Effector memory CD8-positive, alpha-beta T cell (primary cell): Measurements from ENCODE around the gene NFIX.
"Not testable (repeated sequence)": the region's sequence is repeated elsewhere in the genome, so short reads cannot be mapped to it uniquely, and the experiment has no call there.

Experiments used
- ATAC-seq: fragments of 150-1000 bp; cut with Tn5 transposase; replicated peaks from 2 replicates; pipeline ENCODE4 v1.10.0; 2021; ENCODE audit warnings: mild to moderate bottlenecking, moderate library complexity
- DNase-seq, 3 experiments: peaks; one replicate each; pipeline ENCODE4 v3.0.0; 2021
- H3K27ac Mint-ChIP-seq, 2 donors: one replicate each; pipeline ENCODE4 v1.8.0; 2022; ENCODE audit warnings: mild to moderate bottlenecking in 2 of 2, mixed read lengths in 2 of 2, moderate library complexity in 2 of 2
- H3K27me3 Mint-ChIP-seq, 2 donors: one replicate each; pipeline ENCODE4 v1.8.0; 2022; ENCODE audit warnings: mixed read lengths in 2 of 2
- H3K36me3 Mint-ChIP-seq: one replicate; pipeline ENCODE4 v1.8.0; 2022; ENCODE audit warnings: mild to moderate bottlenecking, moderate library complexity, mixed read lengths; ENCODE audit not compliant: insufficient read depth
- H3K4me1 Mint-ChIP-seq, 2 donors: one replicate each; pipeline ENCODE4 v1.8.0; 2022; ENCODE audit warnings: low read depth in 2 of 2, mixed read lengths in 2 of 2
- H3K4me3 Mint-ChIP-seq, 2 donors: one replicate each; pipeline ENCODE4 v1.8.0; 2022; ENCODE audit warnings: mild to moderate bottlenecking in 2 of 2, mixed read lengths in 2 of 2, moderate library complexity in 2 of 2
- H3K9me3 Mint-ChIP-seq, 2 donors: one replicate each; pipeline ENCODE4 v1.8.0; 2022; ENCODE audit warnings: mixed read lengths in 2 of 2

The NFIX gene

DNA sequence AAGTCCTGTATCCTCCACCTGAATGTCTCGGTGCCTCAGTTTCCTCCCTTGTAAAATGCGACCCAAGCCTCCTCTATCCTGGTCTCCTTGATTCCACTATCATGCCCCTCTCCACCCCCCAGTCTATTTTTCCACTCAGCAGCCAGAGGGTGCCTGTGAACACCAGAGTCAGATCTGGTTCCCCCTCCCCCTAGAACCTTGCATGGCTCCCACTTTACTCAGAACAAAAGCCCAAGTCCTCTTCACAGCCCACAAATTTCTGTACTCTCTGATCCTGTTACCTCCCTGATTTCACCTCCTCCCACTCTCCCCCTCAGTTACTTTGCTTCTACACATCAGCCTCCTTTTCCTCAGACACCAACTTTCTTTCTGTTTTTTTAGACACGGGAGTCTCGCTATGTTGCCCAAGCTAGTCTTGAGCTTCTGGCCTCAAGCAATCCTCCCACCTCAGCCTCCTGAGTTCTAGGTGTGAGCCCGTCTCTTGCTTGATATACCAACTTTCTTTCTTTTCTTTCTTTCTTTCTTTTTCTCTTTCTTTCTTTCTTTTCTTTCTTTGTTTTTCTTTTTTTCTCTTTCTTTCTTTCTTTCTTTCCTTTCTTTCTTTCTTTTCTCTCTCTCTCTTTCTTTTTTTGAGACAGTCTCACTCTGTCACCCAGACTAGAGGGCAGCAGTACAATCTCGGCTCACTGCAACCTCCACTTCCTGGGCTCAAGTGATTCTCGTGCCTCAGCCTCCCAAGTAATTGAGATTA, 25.0 kb upstream of the NFIX start:
- Mint-ChIP-seq H3K36me3 (no peaks in the 10 kb centered on the region), H3K9me3 (no peaks in the 10 kb centered on the region), H3K4me1 (peaks cover under 1 to 3% of the 10 kb centered on the region in 2 donors), H3K4me3 (no peak overlapping the region), H3K27me3 (peaks cover 0 to under 1% of the 10 kb centered on the region in 2 donors), H3K27ac (peak overlapping the region; percentile 5 to 80)
- ATAC-seq (no peak), DNase-seq (no peak)

DNA sequence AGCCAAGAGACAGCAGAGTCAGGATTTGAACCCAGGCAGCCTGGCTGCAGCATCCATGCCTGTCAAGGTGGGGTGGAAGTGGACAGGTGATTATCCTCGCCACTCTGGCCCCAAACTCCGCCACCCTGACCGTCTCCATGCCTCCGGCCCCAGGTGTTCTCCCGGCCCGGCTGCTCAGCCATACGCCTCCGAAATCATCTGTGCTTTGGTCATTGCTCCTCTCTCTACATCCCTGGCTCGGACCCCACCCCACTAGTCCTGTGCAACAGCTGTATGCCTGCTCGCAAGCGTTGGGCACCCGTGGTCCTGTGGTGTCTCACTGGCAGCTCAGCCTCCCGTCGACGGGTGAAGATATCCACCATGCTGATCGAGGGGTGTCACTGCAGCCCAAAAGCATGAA, 22.0 kb upstream of the NFIX start:
- Mint-ChIP-seq H3K27ac (no peak overlapping the region), H3K9me3 (no peaks in the 10 kb centered on the region), H3K4me1 (peaks cover 0 to 5% of the 10 kb centered on the region in 2 donors), H3K36me3 (peaks cover 2% of the 10 kb centered on the region), H3K27me3 (peaks cover 17 to 21% of the 10 kb centered on the region in 2 donors), H3K4me3 (no peak overlapping the region)
- DNase-seq (no peak), ATAC-seq (no peak)

- H3K9me3 Mint-ChIP-seq: no peaks in the 10 kb centered on the region
- no peak overlapping the region for H3K4me3 Mint-ChIP-seq
- ATAC-seq (no peak), DNase-seq (no peak)
- H3K4me1 Mint-ChIP-seq: peaks cover 0 to 5% of the 10 kb centered on the region in 2 donors
- H3K36me3 Mint-ChIP-seq: peaks cover 2% of the 10 kb centered on the region
- H3K27ac Mint-ChIP-seq: no peak overlapping the region
- H3K27me3 Mint-ChIP-seq: peaks cover 19 to 24% of the 10 kb centered on the region in 2 donors
Measured at GRCh38 chr19:12974301-12975220, 20.7 kb upstream of the NFIX start.

DNA sequence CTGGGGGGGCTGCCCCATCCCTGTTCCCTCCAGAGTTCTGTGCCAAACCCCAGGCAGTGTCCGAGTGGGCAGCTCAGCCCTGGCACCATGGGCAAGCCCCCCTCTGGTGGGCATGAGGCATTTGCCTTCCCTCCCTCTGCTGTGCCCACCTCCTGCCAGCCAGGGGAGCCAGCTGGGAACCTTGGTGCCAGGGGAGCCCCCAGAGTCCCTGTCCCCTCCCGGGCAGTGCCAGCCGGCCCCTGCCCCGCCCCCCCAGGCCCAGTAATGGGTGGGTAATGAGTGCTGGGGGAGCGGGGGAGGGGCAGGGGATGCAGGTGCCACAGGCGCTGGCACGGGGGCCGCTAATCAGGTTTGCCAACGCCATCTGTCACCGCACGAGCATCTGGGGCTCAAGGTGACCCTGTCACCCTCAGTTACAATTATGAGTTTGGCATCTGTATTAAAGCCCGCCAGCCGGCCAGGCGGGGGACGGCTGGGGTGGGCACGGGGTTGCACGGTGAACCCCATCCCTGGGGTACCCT, 20.0 kb upstream of the NFIX start:
- peaks cover 19 to 24% of the 10 kb centered on the region in 2 donors for H3K27me3 Mint-ChIP-seq
- no peak overlapping the region for H3K27ac Mint-ChIP-seq
- no peak overlapping the region for H3K4me3 Mint-ChIP-seq
- H3K9me3 Mint-ChIP-seq: no peaks in the 10 kb centered on the region
- ATAC-seq (no peak), DNase-seq (no peak)
- H3K4me1 Mint-ChIP-seq: peaks cover 0 to 5% of the 10 kb centered on the region in 2 donors
- H3K36me3 Mint-ChIP-seq: peaks cover 2% of the 10 kb centered on the region

GRCh38 chr19:12976109-12976508, 19.2 kb upstream of the NFIX start:
- H3K9me3 Mint-ChIP-seq, H3K27ac Mint-ChIP-seq, H3K4me3 Mint-ChIP-seq, ATAC-seq, H3K4me1 Mint-ChIP-seq, DNase-seq, H3K36me3 Mint-ChIP-seq: not testable (repeated sequence)
- H3K27me3 Mint-ChIP-seq: peaks cover 19 to 24% of the 10 kb centered on the region in 2 donors

DNA sequence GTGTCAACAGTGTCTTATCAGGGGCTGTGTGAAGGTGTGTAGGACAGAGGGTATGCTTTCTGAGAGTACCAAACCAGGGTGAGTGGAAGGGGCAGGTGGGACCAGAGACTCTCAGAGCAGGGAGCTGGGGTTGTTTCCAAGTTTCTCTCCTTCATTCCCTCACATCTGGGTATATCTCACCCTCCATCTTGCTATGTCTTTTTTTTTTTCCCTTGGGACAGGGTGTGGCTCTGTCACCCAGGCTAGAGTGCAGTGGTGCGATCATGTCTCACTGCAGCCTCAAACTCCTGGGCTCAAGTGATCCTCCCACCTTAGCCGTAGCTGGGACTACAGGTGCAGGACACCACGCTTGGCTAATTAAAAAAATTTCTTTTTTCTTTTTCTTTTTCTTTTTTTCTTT, 15.3 kb upstream of the NFIX start:
- ATAC-seq: no peak
- no peak for DNase-seq
- H3K4me3 Mint-ChIP-seq: no peak overlapping the region

GRCh38 chr19:12982648-12983047, 12.6 kb upstream of the NFIX start:
- DNase-seq (no peak), ATAC-seq (no peak)
- Mint-ChIP-seq H3K27ac (no peak overlapping the region), H3K4me3 (no peak overlapping the region), H3K9me3 (no peaks in the 10 kb centered on the region), H3K36me3 (peaks cover 1% of the 10 kb centered on the region), H3K4me1 (peaks cover 9 to 14% of the 10 kb centered on the region in 2 donors), H3K27me3 (peaks cover 7 to 18% of the 10 kb centered on the region in 2 donors)

More for the DNA sequence above, 15.3 kb upstream of the NFIX start:
- Mint-ChIP-seq H3K4me1 (peaks cover 3 to 7% of the 10 kb centered on the region in 2 donors), H3K27me3 (peaks cover 19 to 24% of the 10 kb centered on the region in 2 donors), H3K36me3 (peaks cover 2% of the 10 kb centered on the region), H3K9me3 (no peaks in the 10 kb centered on the region), H3K27ac (no peak overlapping the region)

DNA sequence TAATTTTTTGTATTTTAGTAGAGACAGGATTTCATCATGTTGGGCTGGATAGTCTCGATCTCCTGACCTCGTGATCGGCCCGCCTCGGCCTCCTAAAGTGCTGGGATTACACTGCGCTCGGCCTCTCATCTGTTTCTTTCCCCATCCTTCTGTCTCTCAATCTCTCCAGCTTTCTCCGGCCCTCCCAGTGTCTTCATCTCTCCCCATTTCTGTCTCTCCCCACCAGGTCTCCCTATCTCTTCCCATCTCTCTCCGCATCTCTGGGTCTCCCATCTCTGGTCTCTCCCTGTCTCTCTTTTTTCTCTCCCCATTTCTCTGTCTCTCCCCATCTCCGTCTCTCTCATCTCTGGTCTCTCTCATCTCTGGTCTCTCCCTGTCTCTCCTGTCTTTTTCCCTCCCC, 12.2 kb upstream of the NFIX start:
- Mint-ChIP-seq H3K27me3 (peaks cover 3 to 14% of the 10 kb centered on the region in 2 donors), H3K4me3 (no peak overlapping the region), H3K27ac (no peak overlapping the region), H3K36me3 (no peaks in the 10 kb centered on the region), H3K4me1 (peaks cover 9 to 10% of the 10 kb centered on the region in 2 donors), H3K9me3 (no peaks in the 10 kb centered on the region)
- DNase-seq (no peak), ATAC-seq (no peak)

GRCh38 chr19:12983542-12984142, 11.6 kb upstream of the NFIX start:
- H3K36me3 Mint-ChIP-seq: no peaks in the 10 kb centered on the region
- no peak overlapping the region for H3K4me3 Mint-ChIP-seq
- peak; percentile 57 for ATAC-seq
- DNase-seq: peak; percentile 74 to 85 (median 83)
- no peaks in the 10 kb centered on the region for H3K9me3 Mint-ChIP-seq
- peaks cover 0 to 9% of the 10 kb centered on the region in 2 donors for H3K27me3 Mint-ChIP-seq
- no peak overlapping the region for H3K27ac Mint-ChIP-seq
- H3K4me1 Mint-ChIP-seq: peaks cover 9% of the 10 kb centered on the region in 2 donors

DNA sequence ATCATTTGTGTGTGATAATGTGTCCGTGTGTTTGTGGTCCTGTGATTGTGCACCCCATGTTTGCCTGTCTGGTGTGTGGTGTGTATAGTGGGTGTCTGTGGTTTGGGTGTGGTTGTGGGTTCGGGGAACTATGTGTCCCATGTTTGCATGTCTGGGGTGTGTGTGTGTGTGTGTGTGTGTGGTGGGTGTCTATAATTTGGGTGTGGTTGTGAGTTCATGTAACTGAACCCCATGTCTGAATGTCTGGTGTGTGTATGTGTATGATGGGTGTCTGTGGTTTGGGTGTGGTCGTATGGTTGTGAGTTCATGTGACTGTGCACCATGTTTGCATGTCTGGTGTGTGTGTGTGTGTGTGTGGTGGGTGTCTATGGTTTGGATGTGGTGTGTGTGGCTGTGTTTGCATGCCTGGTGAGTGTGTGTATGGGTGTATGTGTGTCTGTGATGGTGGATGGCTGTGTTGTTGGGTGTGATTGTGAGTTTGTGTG, 11.1 kb upstream of the NFIX start:
- peaks cover 9% of the 10 kb centered on the region in 2 donors for H3K4me1 Mint-ChIP-seq
- H3K9me3 Mint-ChIP-seq: no peaks in the 10 kb centered on the region
- no peak overlapping the region for H3K4me3 Mint-ChIP-seq
- ATAC-seq: peak; percentile 2
- H3K27me3 Mint-ChIP-seq: peaks cover 0 to 9% of the 10 kb centered on the region in 2 donors
- H3K36me3 Mint-ChIP-seq: no peaks in the 10 kb centered on the region
- H3K27ac Mint-ChIP-seq: no peak overlapping the region
- DNase-seq: peak in 1 of 3 experiments; percentile 22

- H3K27me3 Mint-ChIP-seq: peaks cover 0 to 9% of the 10 kb centered on the region in 2 donors
- DNase-seq (no peak), ATAC-seq (no peak)
- no peaks in the 10 kb centered on the region for H3K9me3 Mint-ChIP-seq
- H3K4me3 Mint-ChIP-seq: no peak overlapping the region
- H3K36me3 Mint-ChIP-seq: no peaks in the 10 kb centered on the region
- peaks cover 9% of the 10 kb centered on the region in 2 donors for H3K4me1 Mint-ChIP-seq
- peak overlapping the region in 1 of 2 donors; percentile 65 for H3K27ac Mint-ChIP-seq
Measured at GRCh38 chr19:12984683-12985048, 10.6 kb upstream of the NFIX start.

DNA sequence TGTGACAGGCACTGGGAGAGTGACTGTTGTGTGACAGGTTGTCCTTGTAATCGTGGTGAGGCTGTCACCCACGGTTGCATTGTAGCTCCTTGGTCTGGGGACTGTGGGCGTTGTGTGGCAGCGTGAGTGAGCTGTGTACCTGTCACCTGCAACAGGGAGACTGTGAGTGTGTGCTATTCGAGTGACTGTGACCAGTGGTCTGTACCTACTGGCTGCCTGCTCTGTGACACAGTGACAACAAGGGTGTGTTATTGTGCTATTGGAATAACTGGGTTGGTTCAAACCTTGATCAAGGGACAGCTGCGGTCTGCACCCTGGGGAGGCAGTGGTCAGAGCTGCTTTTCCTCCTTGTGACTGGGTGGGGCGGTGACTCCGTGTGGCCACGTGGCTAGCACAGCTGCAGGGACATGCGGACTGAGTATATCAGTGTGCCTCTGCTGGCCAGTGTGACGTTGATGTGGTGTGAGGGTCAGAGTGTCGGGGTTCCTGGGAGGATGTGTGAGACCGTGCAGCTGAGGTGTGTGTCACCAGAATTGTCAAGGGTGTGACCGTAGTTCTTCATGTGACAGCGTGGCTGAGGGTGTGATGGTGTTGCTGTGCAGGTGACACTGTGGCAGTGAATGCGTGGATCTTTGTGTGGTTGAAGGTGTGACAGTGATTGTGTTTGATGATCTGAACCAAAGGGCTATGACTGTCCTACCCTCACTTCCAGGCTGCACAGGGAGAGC, 10.1 kb upstream of the NFIX start:
- Mint-ChIP-seq H3K9me3 (no peaks in the 10 kb centered on the region), H3K4me3 (peak overlapping the region in 1 of 2 donors; percentile 2), H3K36me3 (no peaks in the 10 kb centered on the region), H3K4me1 (peaks cover 9% of the 10 kb centered on the region in 2 donors), H3K27me3 (peaks cover 0 to 9% of the 10 kb centered on the region in 2 donors), H3K27ac (peak overlapping the region in 1 of 2 donors; percentile 65)
- DNase-seq (peak; percentile 42 to 53 (median 46)), ATAC-seq (peak; percentile 75)
